K562 (cell line): Measurements from ENCODE around the gene SLC34A1. TPM values are rescaled to one million over a fixed set of nuclear protein-coding genes. Genes with fewer than 3 reads are reported as not detected.

Experiments
- AFF4 ChIP-seq: sonication (generic); formaldehyde crosslinking; IDR thresholded peaks from 2 replicates; pipeline ENCODE4 v1.8.0; 2023; ENCODE audit warnings: mild to moderate bottlenecking, missing genetic modification reagents
- DACH1 ChIP-seq: fragments of 450-650 bp; IDR thresholded peaks from 2 replicates; pipeline ENCODE4 v1.6.1; 2018; ENCODE audit not compliant: partially characterized antibody
- E4F1 ChIP-seq: fragments of 250-450 bp; sonication (Bioruptor Pico); IDR thresholded peaks from 2 replicates; pipeline ENCODE4 v1.5.0; 2021; ENCODE audit warnings: mild to moderate bottlenecking, borderline replicate concordance
- ETV5 ChIP-seq: sonication (generic); formaldehyde crosslinking; IDR thresholded peaks from 2 replicates; pipeline ENCODE4 v1.4.0; 2020; ENCODE audit warnings: low read depth, mild to moderate bottlenecking, missing genetic modification reagents
- GATAD2B ChIP-seq: fragments of 450-650 bp; IDR thresholded peaks from 2 replicates; pipeline ENCODE4 v1.6.1; 2017; ENCODE audit warnings: mild to moderate bottlenecking, borderline replicate concordance
- MITF ChIP-seq: IDR thresholded peaks from 2 replicates; pipeline ENCODE4 v1.6.1; 2014; ENCODE audit warnings: antibody characterized with exemption
- ZBTB11 ChIP-seq, 3 experiments: fragments of 200-800 bp in 1 of 3; fragments of 250-450 bp in 1 of 3; fragments of 450-650 bp in 1 of 3; sonication (Bioruptor Pico) in 1 of 3; sonication (Bioruptor generic) in 1 of 3; formaldehyde crosslinking in 1 of 3; IDR thresholded peaks; 2 replicates each; pipeline versions ENCODE4 v1.6.1 to v1.8.0; 2016 to 2022; ENCODE audit warnings: mild to moderate bottlenecking in 2 of 3, missing genetic modification characterization in 2 of 3, missing compliant biosample characterization in 1 of 3, moderate library complexity in 1 of 3
- ZNF586 ChIP-seq: fragments of 450-650 bp; formaldehyde crosslinking; conservative IDR thresholded peaks from 2 replicates; pipeline ENCODE4 v1.4.0; 2020; ENCODE audit warnings: mild to moderate bottlenecking, moderate library complexity
- ZNF592 ChIP-seq: fragments of 450-650 bp; IDR thresholded peaks from 2 replicates; pipeline ENCODE4 v1.6.1; 2017; ENCODE audit warnings: antibody characterized with exemption, mild to moderate bottlenecking
- ZNF699 ChIP-seq: fragments of 250-450 bp; sonication (Bioruptor Pico); IDR thresholded peaks from 2 replicates; pipeline ENCODE4 v1.8.0; 2021; ENCODE audit warnings: mild to moderate bottlenecking, moderate library complexity; ENCODE audit not compliant: insufficient replicate concordance
- polyA plus RNA-seq, 8 experiments: library from polyadenylated mRNA; depleted of rRNA in 4 of 8; stranded (reverse) in 5 of 8; unstranded in 3 of 8; fragments of >200 nt; fragmentation: Nextera tagmentation in 2 of 8; fragmentation: Illumina TruSeq in 1 of 8; extraction: Ambion mirVana in 2 of 8; extraction: Trizol in 1 of 8; gene quantifications; 2 replicates each; pipeline versions ENCODE4 v1.2.1 to v1.2.3, GENCODE V29; 2011 to 2014; ENCODE audit warnings: inconsistent platforms in 1 of 8, missing spikeins in 1 of 8
- total RNA-seq, 7 experiments: library from RNA; depleted of rRNA in 6 of 7; stranded (reverse); fragments of >200 nt in 6 of 7; fragmentation: Illumina TruSeq in 2 of 7; extraction: Trizol in 2 of 7; gene quantifications; 2 replicates each; pipeline versions ENCODE4 v1.2.1 to v1.2.3, GENCODE V29; 2011 to 2021; ENCODE audit warnings: low replicate concordance in 1 of 7

SLC34A1 gene
- total and polyA plus RNA-seq, 9 of the 15 experiments (the other 6 are each of a cell fraction or from before 2014, with no cell fraction given), result not detected

GRCh38 chr5:177370488-177371119 is 13.6 kb upstream of the SLC34A1 start (continued):
- no peak for TF ChIP-seq AFF4
- TF ChIP-seq ETV5, result peak; percentile 64; the same call in 1 of the 2 replicates
- no peak for TF ChIP-seq ZNF586 (CRISPR knock-in tag)
- no peak for TF ChIP-seq ZNF699 (CRISPR knock-in tag)
- TF ChIP-seq MITF, result peak; percentile 64
- TF ChIP-seq DACH1, result no peak
- TF ChIP-seq GATAD2B, result no peak
- TF ChIP-seq ZNF592, result 0 out of 2 replicates have a peak, but pooled peaks have one; percentile 37
- peak in 1 of 3 experiments; percentile 89; a peak in 2 of 6 replicates for TF ChIP-seq ZBTB11 (CRISPR knock-in tag; IDR thresholded peaks at IDR 0.05)
- TF ChIP-seq E4F1, result no peak
